GM06990 (cell line): ENCODE results near the gene LEFTY1.

ENCODE experiments used
- DNase-seq: peaks from one replicate; pipeline ENCODE4 v3.0.0-alpha.2; 2011; ENCODE audit not compliant: insufficient read length; ENCODE audit errors: extremely low read depth
- H3K27me3 ChIP-seq: replicated peaks from 2 replicates; pipeline ENCODE4 v1.6.0; 2011; ENCODE audit warnings: low read length; ENCODE audit not compliant: control insufficient read depth, insufficient read depth
- H3K36me3 ChIP-seq: 2 replicates; pipeline ENCODE4 v1.5.1; 2011; ENCODE audit warnings: low read length; ENCODE audit not compliant: control insufficient read depth, insufficient read depth
- H3K4me3 ChIP-seq: replicated peaks from 2 replicates; pipeline ENCODE4 v1.5.1; 2011; ENCODE audit warnings: low read depth, mild to moderate bottlenecking, control low read depth, low read length
- TF ChIP-seq, protein P1 (sequence below): IDR thresholded peaks from 2 replicates; pipeline ENCODE4 v1.5.1; 2011; ENCODE audit warnings: low read length, control low read depth, mild to moderate bottlenecking, inconsistent platforms; ENCODE audit not compliant: insufficient read depth, poor library complexity, severe bottlenecking

The LEFTY1 gene

DNA sequence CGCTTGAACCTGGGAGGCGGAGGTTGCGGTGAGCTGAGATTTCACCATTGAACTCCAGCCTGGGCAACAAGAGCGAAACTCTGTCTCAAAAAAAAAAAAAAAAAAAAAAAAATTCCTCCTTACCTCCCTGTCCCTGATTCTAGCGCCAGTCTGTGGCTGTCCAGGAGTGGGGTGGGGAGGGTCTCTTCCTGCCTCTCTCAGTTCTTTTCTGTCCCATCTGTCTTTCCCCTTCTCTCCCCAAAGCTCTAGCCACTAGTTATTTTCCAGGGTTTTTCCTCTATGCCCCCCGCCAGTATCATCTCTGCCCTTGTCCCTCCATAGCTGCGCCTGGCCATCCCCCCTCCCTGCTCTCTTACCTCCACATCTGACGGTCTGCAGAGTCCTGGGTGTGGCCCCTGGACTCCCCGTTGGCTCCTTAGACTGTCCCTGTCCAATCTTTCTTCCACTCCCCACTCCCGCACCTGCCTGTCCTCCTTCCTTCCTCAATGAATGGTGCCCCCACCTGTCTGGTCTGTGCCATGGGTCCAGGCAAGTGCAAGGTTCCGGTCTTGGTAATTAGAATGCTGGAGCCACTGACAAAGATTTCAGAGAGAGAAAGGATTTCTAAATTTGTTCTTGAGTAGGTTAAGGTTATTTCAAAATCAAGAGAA lies 5.2 kb downstream of the LEFTY1 start:
- H3K27me3 ChIP-seq: no peaks in the 10 kb centered on the region
- no peaks in the 10 kb centered on the region for H3K36me3 ChIP-seq
- H3K4me3 ChIP-seq: no peak overlapping the region; the same call in 1 of the 2 replicates
- DNase-seq: no peak
- TF ChIP-seq, protein P1, sequence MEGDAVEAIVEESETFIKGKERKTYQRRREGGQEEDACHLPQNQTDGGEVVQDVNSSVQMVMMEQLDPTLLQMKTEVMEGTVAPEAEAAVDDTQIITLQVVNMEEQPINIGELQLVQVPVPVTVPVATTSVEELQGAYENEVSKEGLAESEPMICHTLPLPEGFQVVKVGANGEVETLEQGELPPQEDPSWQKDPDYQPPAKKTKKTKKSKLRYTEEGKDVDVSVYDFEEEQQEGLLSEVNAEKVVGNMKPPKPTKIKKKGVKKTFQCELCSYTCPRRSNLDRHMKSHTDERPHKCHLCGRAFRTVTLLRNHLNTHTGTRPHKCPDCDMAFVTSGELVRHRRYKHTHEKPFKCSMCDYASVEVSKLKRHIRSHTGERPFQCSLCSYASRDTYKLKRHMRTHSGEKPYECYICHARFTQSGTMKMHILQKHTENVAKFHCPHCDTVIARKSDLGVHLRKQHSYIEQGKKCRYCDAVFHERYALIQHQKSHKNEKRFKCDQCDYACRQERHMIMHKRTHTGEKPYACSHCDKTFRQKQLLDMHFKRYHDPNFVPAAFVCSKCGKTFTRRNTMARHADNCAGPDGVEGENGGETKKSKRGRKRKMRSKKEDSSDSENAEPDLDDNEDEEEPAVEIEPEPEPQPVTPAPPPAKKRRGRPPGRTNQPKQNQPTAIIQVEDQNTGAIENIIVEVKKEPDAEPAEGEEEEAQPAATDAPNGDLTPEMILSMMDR: no peak

DNA sequence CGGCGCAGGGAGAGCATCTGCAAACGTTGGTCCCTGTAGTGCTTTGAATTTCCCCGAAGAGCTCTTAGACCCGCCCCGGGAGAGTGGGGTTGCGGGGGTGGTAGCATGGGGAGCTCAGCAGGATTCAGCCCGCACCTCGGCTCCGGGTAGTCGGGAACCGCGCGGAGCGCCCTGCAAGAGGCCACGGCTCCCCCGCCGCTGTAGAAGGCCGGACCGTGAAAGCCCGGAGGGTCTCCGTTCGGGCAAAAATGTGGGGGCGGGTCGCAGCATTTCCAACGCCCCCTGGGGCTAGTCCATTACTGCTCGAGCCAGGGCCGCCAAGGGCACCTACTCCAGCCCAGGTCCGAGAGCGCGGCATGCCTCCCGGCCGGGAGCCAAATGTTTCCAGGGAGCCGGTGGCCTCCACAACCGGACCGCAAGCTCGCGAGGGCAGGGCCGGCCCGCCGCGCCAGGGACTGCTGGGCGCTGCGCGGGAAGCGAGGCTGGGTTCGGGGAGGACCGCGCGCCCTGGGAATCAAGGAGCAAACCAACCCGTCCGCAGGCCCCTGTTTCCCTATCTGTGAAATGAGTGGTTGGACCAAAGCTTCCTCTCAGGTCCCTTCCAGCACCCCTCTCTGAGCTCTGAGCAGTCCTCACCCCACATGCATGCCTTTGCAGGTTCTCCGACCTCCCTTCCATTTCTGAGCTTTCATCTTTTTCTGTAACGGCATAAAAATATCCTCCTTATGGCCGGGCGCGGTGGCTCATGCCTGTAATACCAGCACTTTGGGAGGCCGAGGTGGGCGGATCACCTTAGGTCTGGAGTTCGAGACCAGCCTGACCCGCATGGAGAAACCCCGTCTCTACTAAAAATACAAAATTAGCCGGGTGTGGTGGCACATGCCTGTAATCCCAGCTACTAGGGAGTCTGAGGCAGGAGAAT lies 6.0 kb downstream of the LEFTY1 start:
- no peaks in the 10 kb centered on the region for H3K27me3 ChIP-seq
- DNase-seq: peak; percentile 58
- H3K36me3 ChIP-seq: no peaks in the 10 kb centered on the region; the same call in 1 of the 2 replicates
- peak overlapping the region; percentile 77 for H3K4me3 ChIP-seq
- TF ChIP-seq, protein P1: no peak

DNA sequence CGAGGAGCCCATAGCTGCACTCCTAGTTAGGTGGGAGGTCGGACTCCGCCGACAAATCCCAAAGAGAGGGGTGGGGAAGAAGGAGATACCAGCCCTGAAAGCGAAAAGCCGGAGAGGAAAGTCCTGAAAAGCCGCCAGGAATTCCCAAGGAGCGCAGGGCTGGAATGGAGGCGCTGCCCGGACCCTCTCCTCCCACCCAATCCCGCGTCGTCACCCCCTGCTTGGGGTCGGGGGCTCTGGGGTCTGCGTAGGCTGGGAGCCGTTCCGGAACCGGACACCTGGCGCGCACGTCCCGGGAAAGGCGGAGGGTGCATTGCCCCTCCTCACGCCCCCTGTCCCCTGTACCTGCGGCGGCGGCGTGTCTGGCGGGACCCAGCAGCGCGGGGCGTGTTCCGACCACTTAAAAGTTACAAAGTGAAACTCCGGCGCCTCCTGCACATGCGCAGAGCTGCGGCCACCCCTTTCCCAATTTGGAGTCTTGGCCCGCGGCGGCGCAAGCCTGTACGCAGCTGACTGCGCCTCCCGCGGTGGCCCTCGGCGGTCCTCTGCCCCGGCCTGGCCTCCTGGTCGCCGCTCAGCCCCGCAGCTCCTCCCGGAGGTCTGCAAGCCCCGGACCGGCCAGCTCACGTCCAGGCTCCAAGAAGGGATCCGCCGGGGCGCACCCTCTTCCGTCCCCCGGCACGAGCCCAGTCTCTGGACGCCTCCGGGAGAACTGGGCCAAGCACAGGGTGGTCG lies 6.8 kb downstream of the LEFTY1 start, which contains the start of gene TMEM63A:
TSS of gene TMEM63A (minus strand) at position 422 of the 735 bp plus-strand sequence. CDS start 4,800 bp downstream, outside the sequence.
- peaks cover 1% of the 10 kb centered on the region for H3K36me3 ChIP-seq
- TF ChIP-seq, protein P1: peak; percentile 47
- peak; percentile 87 for DNase-seq
- peak within 1 kb of the TSS; percentile 77 for H3K4me3 ChIP-seq
- no peaks in the 10 kb centered on the region for H3K27me3 ChIP-seq

DNA sequence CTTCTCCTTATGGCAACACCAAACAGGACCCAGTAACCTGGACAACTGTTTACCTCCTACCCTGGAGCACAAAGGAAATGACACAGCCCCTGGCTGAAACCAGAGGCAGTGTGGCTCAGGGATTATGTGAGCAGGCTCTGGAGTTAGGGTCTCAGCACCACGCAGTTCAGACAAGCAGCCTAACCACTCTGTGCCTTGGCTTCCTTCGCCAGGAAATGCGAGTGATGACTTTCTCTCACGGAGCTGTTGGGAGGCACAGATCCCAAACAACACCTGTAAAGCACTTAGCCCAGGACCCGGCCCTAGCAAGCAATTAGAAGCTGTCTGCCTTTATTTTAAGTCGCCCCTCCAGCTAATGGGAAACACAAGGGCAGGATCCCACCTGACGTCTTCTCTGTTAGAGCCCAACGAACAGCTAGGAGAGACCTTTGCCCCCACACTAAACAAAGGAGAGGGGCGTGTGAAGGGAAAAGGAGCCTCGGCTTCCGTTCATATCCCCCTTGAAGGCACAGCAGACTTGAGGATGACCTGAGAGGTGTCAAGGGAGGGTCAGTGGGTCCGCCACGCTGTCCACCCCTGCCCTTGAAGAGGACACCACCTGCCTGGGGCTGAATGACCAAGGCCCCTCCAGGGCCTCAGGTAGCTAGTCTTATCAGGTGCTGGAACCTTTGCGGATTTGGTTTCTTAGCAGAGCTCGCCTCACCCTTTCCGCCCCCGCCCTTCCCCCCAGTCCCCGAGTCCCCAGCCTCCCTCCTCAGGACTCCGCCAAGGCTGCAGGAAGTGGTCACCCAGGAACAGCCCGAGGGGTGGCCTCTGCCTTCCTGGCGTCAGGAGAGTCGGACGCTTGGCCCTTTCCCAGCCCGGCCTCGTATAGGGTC lies 7.6 kb downstream of the LEFTY1 start:
- Histone ChIP-seq H3K27me3 (no peaks in the 10 kb centered on the region), H3K36me3 (peaks cover 1% of the 10 kb centered on the region), H3K4me3 (peak overlapping the region; percentile 77)
- peak; percentile 57 for DNase-seq
- TF ChIP-seq, protein P1: no peak

DNA sequence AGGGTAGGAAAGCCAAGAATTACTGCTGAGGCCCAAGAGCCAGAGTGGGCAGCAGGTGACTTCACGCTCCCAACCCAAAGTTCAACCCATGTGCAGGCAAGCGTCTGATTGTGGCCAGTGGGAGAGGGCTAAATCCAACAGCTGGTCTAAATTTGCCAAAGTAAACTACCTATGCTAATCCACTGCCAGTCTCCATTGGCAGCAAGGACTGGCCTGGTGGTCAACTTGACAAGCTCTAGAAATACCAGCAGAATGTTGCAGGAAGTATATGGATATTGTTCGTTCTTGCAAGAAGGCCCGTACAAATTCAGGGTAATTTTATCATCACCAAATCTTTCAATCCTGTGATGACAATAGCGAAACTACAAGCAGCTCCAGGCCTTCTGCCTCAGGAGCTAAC lies 8.3 kb downstream of the LEFTY1 start:
- DNase-seq: no peak
- Histone ChIP-seq H3K36me3 (peaks cover 1% of the 10 kb centered on the region), H3K4me3 (no peak overlapping the region), H3K27me3 (no peaks in the 10 kb centered on the region)
- TF ChIP-seq, protein P1: no peak
